LNCaP clone FGC (cell line): ENCODE data around the gene SMG1.
"Not testable (repeated sequence)": the region's sequence is repeated elsewhere in the genome, so short reads cannot be mapped to it uniquely, and the experiment has no call there.

Experiments used
- DNase-seq: peaks from one replicate; pipeline ENCODE4 v3.0.0-alpha.2; 2011; ENCODE audit warnings: low read depth
- H3K4me3 ChIP-seq: 2 replicates; pipeline ENCODE4 v1.5.1; 2011; ENCODE audit warnings: mild to moderate bottlenecking, low read depth, low read length, control low read depth
- TF ChIP-seq, protein P1 (sequence below): IDR thresholded peaks from 2 replicates; pipeline ENCODE4 v1.5.1; 2012; ENCODE audit warnings: mild to moderate bottlenecking; ENCODE audit not compliant: control insufficient read depth, insufficient read depth; ENCODE audit errors: extremely low read depth

SMG1 gene

DNA sequence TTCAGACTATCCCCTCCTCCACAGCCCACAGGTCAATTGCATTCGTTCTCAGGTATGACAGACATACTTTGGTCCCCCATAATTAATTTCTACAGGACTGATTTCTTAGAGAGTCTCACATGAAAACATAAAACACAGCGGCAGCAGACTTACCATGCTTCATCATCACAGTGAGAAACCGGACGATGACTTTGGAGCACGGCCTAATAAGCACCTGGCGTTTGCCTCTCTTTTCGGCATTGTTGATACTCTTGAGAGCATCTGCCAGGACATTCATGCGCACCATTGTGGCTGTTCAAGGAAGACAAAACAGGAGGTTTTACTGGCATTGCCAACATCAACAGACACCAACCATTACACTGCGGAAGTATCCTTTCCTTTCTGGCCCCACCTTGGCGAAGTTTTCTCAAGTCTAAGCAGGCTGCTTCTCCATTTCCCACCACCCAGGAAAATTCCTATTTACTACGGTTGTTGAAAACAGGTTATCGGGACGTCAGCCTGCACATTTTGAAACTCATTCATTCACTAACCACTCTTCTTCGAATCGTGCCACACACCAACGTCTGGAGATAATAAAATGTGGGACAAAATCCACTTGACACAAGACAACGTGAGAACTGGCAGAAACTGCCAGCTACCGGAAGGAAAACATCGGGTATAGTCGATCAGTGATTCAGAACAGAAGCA, 137.2 kb downstream of the SMG1 start:
- TF ChIP-seq, protein P1, sequence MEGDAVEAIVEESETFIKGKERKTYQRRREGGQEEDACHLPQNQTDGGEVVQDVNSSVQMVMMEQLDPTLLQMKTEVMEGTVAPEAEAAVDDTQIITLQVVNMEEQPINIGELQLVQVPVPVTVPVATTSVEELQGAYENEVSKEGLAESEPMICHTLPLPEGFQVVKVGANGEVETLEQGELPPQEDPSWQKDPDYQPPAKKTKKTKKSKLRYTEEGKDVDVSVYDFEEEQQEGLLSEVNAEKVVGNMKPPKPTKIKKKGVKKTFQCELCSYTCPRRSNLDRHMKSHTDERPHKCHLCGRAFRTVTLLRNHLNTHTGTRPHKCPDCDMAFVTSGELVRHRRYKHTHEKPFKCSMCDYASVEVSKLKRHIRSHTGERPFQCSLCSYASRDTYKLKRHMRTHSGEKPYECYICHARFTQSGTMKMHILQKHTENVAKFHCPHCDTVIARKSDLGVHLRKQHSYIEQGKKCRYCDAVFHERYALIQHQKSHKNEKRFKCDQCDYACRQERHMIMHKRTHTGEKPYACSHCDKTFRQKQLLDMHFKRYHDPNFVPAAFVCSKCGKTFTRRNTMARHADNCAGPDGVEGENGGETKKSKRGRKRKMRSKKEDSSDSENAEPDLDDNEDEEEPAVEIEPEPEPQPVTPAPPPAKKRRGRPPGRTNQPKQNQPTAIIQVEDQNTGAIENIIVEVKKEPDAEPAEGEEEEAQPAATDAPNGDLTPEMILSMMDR = no peak
- no peak for DNase-seq
- peak overlapping the region; percentile 100 for H3K4me3 ChIP-seq

DNA sequence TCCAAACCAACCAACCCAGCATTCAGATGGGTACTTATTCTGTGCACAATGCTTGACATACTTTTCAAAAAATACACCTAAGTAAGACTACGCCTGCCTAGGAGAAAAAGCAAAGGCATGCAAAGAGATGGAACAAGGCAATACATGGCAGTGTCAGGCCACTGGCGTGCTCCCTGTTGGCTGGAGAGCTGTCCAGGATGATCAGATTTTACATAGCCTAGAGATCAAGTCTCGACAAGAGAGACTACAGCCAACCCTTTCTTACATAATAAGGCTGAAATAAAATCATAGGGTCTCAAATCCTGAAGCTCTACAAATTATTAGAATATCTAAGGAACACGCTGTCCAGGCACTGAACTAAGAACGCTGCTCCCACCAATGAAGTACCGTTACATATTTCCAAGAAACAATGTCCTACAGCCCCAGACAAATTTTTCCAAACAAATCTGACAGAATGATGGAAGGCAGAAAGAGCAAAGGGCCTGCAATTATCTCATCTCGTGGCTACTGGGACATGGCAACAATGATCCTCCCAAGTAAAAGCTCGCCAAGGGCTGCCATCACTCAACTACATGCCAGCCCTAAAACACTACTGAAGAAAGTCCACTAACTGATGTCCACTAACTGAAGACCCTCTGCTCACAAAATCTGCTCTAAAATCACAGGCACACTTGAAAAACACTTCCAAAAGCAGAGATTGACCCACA, 141.1 kb downstream of the SMG1 start:
- TF ChIP-seq, protein P1 = no peak
- no peak for DNase-seq
- no peak overlapping the region for H3K4me3 ChIP-seq

- no peak for DNase-seq
- no peak overlapping the region for H3K4me3 ChIP-seq
- TF ChIP-seq, protein P1 = no peak
Measured at GRCh38 chr16:18783430-18784341, 142.5 kb downstream of the SMG1 start.

DNA sequence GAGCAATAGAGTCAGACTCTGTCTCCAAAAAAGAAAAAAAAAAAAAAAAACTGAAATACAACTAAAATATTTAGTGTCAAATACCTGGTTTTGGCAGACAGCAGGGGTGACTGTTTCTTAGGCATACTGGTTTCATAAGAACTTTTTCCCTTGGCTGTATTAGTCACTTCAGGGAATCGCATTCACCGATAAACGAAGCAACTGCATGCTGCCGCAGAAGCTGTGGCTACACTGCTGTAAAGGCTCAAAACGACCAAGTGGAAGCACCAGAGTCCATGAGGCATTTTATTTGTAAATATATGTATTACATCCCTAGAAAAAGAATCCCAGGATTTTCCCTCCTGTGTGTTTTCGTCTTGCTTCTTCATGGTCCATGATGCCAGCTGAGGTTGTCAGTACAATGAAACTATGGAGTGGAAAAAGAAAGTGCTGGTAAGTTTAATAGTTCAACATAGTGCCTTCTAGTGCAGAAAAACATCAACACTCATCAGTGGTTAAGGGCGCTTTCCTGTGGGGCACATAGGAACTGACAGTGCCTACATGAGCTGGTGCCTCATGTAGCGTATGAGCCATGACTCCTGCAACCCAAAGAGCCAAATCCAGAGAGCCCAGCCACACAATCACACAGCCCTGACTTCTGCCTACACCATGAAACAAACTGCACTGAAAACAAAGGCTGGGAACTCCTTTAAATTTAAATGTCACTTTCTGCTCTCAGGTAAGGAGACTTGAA, 143.3 kb downstream of the SMG1 start:
- no peak overlapping the region for H3K4me3 ChIP-seq
- DNase-seq = no peak
- TF ChIP-seq, protein P1 = no peak

DNA sequence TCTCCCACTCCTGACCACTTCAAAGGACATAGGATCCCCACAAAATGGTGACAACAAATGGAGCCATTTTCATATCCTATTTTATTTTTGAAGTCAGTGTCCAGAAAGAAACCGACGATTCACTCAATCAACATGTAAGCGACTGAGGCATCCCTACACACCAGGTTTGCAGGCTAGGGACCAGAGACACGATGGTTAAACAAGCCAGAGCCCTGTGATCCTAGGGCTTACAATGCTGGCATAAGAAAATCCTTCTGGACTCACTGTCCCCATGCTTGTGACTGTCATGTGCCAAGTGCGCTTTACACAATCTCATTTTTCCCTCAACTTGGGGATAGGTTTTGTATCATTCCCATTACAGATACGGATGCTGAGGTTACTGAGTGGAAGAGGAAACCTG, 145.0 kb downstream of the SMG1 start:
- DNase-seq, H3K4me3 ChIP-seq: not testable (repeated sequence)

DNA sequence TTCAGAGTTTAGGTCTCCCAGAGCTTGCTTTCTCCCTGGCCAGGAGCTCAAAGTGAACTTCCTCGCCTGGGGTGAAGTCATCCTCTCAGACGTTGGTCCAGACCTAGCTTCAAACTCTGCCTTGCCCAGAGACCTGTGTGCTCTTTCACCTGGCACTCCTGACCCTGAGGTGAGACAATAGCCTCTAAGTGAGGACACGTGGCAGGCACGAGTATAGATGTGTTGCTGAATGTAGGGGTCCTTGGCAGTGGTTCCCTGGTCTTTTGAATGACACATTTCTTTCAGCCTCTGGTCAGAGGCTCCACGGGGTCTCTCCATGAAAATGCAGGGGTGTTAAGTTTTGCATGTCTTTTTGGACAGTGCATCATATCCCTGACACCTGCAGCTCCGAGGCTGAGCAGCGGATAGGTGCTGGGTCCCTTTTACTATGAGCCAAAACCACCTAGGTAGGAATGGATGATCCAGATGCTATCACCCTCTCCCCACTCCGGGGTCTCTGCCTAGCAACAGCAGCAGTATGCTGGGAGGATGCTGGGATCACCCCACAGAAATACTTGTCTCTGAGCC, 145.7 kb downstream of the SMG1 start:
- H3K4me3 ChIP-seq, DNase-seq: not testable (repeated sequence)

GRCh38 chr16:18777664-18778063, 148.5 kb downstream of the SMG1 start:
- not testable (repeated sequence) for H3K4me3 ChIP-seq, DNase-seq

DNA sequence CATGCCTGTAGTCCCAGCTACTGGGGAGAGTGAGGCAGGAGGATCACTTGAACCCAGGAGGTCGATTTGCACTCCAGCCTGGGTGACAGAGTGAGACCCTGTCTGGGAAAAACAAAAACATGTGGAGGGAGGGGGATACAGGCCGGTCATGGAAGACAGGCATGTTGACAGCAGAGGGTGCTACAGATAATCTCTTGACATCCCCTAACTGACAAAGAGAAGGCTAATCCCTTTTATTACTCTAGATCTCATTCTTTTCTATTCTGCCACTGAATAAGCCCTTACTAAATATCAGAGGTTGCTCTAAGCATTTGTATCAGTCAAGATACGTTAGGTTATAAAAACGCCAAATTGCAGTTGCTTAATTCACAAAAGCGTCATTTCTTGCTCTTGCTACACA, 149.9 kb downstream of the SMG1 start:
- DNase-seq = not testable (repeated sequence)

DNA sequence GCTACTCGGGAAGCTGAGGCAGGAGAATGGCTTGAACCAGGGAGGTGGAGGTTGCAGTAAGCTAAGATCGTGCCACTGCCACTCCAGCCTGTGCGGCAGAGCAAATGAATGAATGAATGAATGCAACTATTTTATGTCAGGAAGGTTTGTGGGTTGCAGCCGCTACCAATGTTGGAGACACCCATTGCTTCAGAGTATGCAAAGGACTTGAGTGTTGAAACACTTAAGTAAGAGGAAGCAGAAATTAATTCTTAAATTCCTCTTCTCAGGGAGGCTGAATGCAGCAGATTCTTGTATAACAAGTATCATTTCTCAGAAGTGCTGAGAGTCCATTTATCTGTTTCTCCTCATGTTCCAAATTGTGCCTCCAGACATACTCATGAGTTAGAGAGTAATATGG, 151.6 kb downstream of the SMG1 start:
- not testable (repeated sequence) for DNase-seq, H3K4me3 ChIP-seq

More for the DNA sequence above, 149.9 kb downstream of the SMG1 start:
- H3K4me3 ChIP-seq = not testable (repeated sequence)

GRCh38 chr16:18772171-18772570, 154.0 kb downstream of the SMG1 start:
- H3K4me3 ChIP-seq, DNase-seq: not testable (repeated sequence)

DNA sequence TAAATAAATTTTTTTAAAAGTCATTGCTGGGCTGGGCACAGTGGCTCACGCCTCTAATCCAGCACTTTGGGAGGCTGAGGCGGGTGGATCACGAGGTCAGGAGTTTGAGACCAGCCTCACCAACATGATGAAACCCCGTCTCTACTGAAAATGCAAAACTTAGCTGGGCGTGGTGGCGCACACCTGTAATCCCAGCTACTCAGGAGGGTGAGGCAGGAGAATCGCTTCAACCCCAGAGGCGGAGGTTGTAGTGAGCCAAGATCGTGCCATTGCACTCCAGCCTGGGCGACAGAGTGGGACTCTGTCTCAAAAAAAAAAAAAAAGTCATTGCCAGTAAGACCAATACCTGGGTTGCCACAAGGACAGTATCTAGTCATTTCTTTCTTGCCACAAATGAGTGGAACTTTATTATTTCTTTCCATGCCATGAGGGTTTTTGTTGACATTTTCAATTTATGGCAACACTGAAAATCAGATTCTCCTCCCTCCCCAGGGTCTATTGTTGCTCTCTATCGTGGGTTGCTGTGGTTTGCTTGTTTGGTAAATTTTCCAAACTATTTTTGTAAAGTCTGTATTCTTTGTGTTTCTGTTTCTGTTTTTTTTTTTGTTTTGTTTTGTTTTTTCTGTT, 155.8 kb downstream of the SMG1 start:
- H3K4me3 ChIP-seq, DNase-seq: not testable (repeated sequence)

DNA sequence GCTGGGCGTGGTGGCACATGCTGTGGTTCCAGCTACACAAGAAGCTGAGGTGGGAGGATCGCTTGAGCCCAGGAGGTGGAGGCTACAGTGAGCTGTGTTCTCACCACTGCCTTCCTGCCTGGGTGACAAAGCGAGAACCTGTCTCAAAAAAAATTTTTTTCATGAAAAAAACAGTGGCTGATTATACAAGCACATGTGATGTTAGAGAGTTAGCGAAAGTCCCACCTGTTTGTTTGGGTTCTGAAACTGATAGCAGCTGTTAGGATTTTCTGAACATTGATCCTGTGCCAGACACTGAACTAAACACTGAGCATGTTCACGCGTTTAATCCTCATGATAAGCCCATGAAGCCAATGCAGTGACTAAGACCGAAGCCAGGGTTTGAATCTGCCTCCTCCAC, 159.0 kb downstream of the SMG1 start:
- DNase-seq, H3K4me3 ChIP-seq: not testable (repeated sequence)
